AG20443 (cell line): ENCODE results near the gene COL4A2.
"Not testable (repeated sequence)": the region's sequence is repeated elsewhere in the genome, so short reads cannot be mapped to it uniquely, and the experiment has no call there.

Source experiments
- DNase-seq: peaks from one replicate; pipeline ENCODE4 v3.0.0; 2012; ENCODE audit warnings: low spot score, mixed read lengths

Gene COL4A2

DNA sequence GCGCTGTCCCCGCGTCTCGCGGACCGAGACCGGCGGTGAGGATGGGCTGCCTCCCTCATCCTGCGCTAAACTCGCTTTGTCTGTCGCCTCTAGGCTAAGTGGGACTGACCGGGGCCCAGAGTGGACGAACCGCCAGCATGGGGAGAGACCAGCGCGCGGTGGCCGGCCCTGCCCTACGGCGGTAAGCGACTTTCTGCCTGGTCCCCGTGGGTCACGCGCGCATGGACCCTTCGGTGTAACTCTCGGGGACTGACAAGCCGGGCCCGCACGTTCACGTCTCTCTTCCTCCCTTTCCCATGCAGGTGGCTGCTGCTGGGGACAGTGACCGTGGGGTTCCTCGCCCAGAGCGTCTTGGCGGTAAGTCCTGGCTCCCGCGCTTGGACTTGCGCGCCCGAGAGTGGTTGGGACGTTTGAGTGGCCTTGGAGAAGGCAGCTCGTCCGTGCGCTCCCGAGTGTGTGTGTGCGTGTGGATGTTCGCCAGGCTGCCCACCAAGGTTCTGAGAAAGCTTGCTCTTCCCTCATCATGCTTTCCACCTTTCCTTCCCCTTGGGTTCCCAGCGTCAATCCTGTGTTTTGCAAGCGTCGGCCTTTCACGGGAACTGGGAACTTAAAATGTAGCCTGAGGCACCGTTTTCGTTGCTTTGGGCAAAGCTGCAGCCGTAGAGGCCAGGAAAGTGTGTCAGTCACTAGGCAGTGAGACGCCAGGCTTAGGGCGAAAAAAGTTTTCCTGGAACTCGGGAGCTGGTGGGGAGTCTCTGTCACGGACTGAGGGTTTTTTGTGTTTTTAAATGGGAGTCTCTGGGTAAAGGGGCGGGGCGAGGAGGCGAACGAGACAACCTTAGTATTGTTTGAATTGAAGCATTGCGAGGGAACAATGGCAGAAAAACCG lies 927 bp downstream of the COL4A2 start:
- peak; percentile 51 for DNase-seq

DNA sequence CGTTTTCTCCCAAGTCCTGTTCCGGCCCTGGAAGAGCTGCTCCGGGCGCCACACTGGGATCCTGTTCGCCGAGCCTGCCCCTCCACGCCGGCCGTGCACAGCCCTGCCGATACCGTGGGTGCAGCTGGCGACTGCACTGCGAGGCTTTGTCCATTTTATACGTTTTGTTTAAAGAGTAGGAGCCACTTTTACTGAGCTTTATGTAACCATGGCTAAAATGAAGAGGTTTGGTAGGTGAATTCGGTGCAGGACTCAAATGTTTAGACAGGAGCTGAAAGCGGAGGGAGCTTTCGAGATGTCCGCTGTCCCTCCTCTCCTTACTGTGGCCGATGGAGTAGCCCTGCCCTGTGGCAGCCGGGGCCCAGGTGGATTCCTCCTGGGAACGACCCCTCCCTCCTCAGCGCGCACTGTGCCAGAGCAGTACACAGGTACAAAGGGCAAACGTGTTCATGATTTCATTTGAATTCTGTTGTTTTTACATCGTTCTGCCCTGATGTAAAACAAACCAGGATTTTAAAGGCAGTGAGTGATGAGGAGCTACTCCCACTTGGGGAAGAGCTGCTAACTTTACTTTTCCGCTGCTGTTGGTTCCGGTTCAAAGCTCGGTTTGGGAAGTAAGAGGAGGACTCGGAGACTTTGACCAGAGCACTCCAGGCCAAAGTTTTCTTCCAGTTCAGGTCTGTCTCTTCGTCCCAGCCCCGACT lies 1.7 kb downstream of the COL4A2 start:
- DNase-seq, result no peak

DNA sequence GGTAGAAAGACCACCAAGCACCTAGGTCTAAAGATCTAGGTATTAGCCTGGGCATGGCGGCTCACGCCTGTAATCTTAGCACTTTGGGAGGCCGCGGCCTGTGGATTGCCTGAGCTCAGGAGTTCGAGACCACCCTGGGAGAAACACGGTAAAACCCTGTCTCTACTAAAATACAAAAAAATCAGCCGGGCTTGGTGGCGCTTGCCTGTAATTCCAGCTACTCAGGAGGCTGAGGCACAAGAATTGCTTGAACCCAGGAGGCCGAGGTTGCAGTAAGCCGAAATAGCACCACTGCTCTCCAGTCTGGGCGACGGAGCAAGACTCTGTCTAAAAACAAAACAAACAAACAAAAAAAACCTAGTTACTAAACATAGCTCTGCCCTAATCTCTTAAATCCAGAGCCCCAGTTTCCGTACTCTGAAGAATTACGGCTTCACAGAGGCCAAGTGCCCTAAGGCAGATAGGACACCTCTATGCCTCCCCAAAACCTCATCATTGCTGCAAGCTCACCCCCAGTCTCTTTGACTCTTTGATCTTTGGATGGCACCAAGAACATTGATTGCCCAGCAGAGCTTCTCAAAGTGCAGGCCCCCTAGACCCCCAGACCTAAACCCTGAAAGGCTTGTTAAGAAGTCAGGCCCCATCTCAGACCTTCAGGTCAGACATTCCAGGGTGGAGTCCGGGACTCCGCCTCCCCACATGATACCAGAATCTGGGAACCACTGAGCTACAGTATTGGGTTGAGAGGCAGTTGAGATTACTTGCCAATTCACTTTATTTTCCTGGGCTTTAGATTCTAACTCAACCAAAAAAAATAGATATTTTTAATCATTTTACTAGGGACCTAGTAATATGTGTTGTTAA lies 2.8 kb downstream of the COL4A2 start:
- DNase-seq, result no peak

DNA sequence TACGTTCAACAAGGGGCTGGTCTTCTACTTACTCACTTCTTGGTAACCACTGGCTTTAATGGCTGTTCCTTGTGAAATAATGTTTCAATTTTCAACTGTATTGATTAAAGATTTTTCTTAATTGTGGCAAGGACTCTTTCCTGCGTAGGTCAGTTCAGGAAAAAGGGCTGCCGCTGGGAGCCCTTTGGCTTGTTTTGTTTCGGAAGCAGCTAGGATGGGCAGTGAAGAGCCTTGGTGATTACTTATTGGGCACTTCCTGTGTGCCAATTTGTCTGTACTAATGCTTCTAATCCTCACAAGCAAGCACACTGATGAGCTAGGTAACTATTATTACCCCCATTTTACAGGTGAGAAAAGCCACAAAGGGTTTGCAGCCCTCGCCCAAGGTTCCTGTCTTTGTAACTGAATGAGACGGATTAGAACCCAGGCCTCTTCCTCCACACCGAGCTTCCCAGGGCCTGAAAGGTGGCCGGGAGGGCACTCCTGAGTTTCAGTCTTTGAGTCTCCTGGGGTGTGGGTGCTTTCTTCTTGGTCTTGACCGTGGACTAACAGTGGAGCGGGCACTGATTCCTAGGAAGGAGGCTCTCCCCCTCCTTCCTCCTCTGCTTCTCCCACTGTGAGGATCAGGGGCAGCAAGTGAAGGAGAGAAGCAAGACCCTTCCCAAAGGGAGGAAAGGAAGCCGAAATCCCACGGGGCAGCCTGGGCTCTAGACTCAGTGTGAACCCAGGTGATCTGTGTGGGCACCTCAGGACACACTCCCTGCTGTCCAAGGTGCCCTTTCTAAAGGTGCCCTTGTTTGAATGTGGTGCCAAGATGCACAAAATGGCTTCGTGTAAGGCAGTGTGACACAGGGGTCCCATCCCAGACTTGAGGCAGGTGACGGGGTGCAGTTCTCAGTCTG lies 3.7 kb downstream of the COL4A2 start:
- no peak for DNase-seq

DNA sequence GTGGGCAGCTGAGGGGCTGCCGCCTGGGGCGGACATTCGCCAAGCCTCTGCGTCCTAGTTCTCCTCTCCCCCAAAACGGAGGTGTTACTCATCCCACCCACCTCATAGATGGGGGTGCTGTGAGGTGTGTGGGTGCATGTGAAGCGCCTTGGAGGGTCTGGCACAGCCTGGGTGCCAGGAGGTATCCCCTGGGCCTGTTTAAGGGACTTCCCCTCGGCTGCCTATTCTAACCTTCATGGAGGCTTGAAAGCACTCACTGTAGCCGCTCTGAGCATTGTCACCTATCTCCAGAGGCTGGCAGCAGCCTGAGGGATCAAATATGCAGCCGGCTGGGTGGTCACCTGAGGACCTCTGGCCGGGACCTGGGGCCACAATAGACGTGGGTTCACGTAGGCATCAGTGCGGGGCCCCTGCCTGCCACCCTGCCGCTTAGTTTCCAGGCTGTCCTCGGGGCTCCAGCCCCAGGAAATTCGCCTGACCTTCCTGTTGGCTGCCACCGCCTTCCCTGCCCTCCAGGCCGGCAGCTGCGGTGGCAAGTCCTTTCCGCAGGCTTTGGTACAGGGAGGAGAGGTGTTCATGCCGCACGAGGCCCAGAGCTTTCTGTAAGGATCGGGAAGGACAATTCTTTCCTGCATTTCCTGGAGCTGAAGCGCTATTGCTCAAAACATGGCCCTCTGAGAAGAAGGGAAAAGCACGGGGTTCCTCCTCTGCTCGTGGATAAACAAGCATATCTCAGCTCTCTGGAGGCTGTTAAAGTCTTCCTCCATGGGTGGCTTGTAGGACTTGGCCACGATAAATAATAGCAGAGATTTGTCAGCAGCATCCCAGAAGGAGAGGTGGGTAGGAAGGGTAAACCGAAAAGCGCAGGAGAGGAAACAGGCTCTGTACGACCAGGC lies 4.6 kb downstream of the COL4A2 start:
- no peak for DNase-seq

DNA sequence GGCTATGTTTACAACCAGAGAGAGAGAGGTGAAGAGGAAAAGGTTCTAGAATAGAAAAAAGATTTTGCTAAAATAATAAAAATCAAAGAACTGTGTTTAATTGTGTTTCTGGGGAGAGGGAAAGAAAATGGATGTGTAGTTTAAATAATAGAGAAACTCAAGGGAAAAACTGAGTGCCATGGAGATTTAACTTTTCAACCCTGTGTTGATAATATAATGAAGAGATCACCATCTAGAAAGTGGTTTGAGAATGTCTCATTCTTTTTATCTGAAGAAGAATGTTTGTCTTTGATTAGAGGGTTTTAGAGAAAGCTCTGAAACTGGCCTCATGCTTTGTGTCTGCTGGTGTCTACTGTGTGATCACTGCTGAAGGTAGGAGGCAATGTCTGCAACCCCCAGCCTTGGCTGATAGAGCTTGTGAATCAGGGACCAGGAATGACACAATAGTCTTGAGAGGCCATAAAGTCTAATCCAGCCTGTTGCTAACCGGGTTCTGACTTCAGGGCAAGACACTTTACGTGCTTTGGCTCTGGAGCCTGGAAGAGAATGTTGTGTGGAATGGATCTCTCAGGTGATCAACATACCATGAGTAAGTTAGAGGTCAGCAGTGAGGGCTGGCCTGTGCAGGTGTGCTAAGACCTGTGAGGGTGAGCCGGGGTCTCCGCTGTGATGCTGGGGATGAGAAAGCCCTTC lies 5.4 kb downstream of the COL4A2 start:
- DNase-seq, result peak; percentile 75

DNA sequence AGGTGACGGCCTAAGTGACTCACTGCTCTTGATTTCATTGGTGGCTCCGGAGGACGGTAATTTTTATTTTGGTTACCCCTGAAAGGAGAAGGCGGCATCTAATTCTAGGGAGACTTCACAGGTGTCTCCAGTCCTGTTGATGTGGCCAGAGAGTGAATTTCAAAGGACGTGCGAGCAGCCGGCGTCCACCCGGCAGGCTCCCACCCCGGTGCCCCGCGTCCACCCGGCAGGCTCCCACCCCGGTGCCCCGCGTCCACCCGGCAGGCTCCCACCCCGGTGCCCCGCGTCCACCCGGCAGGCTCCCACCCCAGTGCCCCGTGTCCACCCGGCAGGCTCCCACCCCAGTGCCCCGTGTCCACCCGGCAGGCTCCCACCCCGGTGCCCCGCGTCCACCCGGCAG lies 6.2 kb downstream of the COL4A2 start:
- DNase-seq, result not testable (repeated sequence)

DNA sequence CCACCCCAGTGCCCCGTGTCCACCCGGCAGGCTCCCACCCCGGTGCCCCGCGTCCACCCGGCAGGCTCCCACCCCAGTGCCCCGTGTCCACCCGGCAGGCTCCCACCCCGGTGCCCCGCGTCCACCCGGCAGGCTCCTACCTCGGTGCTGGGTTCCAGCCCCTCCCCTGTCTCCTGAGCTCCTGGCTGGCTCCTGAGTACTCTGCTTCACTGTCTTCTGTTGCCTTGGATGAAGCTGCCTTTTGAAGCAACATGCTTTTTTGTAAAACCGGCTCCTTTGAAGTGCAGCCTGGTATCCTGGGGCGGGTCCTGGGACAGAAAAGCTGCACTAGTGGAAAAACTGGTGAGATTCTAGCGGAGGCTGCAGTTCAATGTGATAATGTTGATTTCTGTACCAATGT lies 6.6 kb downstream of the COL4A2 start:
- DNase-seq, result not testable (repeated sequence)

DNA sequence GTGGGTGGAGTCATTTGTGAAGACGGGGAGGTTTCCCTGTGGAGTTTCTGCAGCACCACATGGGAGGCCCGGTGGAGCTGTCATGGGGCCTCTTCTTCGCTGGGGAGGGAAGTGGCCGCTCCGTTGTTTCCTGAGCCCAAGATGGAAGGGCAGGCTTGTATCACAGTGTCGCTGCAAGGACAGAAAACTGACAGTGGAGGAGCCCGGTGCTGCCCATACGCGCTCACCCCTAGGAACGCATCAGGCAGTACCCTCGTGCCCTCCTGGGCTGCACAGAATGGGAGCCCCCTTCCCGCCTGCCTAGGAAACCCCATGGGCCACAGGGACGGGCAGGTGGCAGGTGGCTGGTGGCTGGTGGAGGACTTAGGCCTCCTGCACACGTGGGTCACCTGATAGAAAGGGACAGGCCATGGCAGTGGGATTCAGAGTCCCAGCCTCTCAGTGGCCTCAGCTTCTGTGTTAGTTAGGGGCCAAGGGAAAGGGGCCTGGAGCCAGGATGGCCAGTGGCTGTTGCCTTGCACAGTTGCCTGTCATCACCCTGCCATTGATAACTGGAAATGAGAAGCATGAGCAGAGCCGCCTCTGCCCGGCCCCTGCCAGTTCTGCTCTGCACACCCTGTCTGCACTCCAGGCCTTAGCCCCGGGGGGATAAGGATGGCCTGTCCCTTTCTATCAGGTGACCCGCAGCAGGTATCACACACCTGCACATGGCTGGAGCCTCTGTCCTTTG lies 7.6 kb downstream of the COL4A2 start:
- DNase-seq, result no peak

DNA sequence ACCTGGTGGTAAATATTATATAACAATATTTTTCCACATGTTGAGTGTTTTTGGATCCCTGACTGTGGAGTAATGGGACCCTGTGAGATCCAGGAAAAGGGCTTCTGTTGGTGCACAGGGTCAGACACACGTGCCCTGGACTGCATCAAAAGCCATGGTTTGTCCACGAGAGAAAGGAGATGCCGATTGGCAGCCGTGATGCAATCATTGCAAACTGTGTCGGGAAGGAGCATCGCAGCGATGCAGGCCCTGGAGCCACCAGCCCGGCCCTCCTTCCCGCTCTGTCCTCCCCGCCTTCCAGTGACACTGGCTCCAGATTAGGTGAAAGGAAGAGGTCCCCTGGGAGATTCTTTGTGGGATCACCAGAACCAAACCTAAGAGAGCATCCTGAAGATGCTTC lies 9.1 kb downstream of the COL4A2 start:
- no peak for DNase-seq

DNA sequence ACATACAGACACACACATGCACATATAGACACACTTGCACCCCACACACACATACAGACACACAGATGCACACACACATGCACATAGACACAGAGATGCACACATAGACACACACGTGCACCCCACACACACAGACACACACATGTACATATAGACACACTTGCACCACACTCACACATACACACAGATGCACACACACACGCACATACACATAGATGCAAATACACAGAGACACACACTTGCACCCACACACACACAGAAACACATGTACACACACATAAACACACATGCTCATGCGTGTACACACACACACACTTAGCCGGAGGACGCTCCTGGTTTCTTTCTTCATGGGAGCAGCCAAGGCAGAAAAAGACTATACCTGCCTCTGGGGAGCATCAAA lies 10.0 kb downstream of the COL4A2 start:
- DNase-seq, result no peak

DNA sequence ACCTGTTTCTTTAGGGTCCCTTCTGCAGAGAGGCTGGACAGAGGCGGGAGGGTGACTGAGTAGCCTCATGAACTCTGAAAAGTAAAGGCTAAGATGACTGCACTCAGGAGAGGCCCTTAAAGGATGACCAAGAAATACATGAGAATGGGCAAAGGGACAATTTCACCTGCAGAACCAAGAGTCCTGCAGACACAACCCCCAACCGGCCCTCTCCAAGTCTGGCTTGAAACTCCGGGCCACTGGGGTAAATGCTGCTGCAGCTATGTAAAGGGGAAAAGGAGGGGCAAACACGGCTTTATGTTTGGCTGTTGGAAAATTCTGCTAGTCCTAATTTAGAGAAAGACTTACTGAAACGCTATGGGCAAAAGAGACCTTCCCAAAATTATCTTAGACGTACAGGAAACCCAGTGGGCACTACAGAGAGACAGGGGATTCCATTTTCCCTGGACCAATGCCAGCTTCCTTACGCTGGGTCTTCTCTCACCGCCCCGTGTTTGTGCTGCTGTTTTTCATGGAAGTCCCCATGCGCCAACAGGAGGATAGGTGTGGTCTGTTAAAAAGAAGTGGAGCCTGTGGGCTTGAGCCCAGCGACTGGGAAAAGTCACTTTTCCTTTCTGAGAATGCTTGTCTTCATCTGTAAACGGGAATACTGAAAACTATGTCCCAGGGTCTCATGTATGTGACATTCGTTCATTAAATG lies 10.6 kb downstream of the COL4A2 start:
- no peak for DNase-seq

DNA sequence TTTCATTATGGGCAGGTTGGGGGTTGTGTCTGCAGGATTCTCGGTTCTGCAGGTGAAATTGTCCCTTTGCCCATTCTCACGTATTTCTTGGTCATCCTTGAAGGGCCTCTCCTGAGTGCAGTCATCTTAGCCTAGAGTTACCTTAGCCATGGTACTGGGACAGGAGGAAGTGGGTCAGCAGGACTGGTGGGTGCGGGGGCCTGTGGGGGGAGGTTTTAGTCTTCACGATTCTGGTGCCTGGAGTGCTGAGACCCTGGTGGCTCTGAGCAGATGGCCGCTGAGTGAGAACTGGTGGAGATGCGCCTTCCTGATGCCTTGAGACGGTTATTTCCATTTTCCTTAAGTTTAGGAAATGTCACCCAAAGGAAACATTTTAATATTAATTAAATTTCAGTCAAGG lies 11.8 kb downstream of the COL4A2 start:
- DNase-seq, result no peak

DNA sequence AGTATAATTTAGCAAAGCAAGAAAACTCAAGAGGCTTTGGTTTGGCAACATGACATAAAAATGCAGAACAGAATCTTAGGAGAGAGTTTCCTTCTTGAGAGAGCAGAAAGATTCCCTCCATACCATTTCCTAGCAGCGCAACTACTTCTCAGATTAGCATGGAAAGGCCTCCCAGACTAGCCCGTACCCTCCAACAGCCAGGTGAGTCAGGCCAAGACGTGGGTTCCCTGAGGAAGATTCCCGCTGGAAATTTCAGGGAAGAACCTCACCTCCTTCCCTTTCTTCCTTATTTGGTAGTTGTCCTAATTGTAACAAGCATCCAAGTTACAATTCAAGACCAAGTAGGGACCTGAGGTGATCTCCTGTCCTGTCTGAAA lies 12.3 kb downstream of the COL4A2 start:
- DNase-seq, result no peak

DNA sequence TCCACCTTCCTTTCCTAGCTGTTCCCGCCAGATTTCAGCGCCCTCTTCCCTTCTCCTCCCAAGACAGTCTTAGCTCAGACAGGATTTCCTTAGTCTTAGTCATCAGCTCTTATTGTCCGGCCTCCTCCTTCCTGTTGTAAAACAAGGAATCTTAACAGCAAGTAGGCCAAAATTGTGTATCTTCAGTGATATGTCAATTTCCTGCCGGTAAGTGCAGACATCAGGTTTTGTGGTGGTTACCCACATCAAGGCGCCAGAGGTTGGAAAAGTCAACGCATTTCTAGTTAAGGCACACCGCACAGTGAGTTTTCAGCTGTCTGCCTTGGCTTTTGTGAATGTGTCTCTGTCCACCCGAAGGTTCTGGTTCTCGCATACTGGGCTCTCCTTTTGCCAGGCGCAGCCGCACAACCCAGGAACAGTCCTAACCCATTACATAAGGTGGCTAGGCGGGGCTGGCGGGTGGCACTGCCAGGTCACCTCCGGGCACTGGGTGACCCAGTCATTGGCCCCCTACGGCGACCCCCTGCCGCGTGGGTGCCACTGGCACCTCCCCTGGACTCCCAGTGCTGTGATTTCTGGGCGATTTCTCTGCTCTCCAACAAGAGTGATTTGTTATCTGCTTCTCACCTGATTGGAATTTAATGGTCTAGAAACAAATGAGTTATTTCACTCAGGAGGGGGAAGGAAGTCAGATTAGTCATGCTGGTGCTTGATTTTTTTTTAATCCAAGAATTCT lies 12.9 kb downstream of the COL4A2 start:
- DNase-seq, result peak; percentile 51

DNA sequence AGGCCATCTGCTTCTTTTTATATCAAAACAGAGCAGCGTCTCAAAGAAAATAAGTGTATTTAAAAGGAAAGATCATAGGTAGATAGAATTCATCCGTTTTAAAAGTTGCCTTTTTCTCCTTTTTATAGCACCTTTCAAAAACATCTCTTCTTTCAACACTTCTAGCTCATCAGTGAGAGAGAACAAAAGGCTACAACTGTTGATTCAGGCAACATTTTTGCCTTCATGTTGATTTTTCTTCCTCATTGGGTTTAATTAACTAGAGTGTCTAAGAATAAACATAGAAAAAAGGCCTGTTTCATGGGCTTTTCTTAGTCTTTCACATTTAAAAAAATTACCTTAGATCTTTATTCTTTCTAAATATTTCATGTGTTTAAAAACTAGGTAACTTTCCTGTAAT lies 13.6 kb downstream of the COL4A2 start:
- no peak for DNase-seq

DNA sequence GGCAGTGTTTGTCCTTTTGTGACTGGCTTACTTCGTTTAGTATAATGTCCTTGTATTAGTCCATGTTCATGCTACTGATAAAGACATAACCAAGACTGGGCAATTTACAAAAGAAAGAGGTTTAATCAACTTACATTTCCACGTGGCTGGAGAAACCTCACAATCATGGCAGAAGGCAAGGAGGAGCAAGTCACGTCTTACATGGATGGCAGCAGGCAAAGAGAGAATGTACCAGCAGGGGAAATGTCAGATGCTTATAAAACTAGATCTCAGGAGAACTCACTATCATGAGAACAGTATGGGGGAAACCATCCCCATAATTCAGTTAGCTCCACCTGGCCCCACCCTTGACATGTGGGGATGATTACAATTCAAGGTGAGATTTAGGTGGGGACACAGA lies 14.5 kb downstream of the COL4A2 start:
- not testable (repeated sequence) for DNase-seq
